A673 (cell line): ENCODE data around the gene ITGBL1.

Experiments used
- EZH2 ChIP-seq: fragments of 200-600 bp; sonication (generic); IDR thresholded peaks from 2 replicates; pipeline ENCODE4 v1.6.1; 2017; ENCODE audit warnings: borderline replicate concordance, low read depth, mild to moderate bottlenecking, mixed read lengths, antibody characterized with exemption, low read length; ENCODE audit not compliant: poor library complexity, severe bottlenecking
- TF ChIP-seq, protein P1 (sequence below): fragments of 300-800, 200-600 bp; sonication (generic); conservative IDR thresholded peaks from 2 replicates; pipeline ENCODE4 v1.5.1; 2017; ENCODE audit warnings: low read depth, mild to moderate bottlenecking, antibody characterized with exemption, low read length, moderate library complexity, mixed read lengths

DNA sequence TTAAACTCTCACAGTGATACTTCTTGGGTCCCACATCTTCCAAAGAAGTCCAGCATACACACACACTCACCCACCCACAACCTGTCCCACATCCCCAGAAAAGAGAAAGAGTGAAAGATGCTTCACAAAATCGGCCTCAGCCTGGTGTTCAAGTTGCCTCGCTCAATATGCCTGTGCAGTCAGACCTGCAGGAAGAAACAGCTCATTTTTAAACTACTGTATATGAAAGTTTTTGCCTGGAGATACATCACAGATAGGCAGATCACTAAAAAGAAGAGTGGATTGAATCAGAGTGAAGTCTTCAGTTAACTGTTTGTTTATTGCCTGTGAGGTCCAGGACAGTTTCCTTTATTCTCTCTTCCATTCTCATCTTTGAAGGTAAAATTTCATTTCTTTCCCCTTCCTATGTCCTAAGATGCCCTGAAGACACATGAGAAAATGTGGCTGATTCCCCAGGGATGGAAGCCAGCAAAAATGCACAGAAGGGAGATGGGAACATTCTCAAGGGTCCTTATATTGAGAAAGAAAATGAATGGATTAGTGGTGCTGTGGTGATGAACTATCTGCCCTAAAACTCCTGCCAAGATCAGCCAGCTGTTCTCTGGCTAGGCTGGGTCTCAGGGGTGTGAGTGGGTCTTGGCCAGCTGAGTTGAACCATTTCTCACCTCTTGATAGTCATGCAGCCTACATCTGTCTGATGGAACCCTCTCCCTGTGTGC lies 259.0 kb downstream of the ITGBL1 start:
- TF ChIP-seq, protein P1, sequence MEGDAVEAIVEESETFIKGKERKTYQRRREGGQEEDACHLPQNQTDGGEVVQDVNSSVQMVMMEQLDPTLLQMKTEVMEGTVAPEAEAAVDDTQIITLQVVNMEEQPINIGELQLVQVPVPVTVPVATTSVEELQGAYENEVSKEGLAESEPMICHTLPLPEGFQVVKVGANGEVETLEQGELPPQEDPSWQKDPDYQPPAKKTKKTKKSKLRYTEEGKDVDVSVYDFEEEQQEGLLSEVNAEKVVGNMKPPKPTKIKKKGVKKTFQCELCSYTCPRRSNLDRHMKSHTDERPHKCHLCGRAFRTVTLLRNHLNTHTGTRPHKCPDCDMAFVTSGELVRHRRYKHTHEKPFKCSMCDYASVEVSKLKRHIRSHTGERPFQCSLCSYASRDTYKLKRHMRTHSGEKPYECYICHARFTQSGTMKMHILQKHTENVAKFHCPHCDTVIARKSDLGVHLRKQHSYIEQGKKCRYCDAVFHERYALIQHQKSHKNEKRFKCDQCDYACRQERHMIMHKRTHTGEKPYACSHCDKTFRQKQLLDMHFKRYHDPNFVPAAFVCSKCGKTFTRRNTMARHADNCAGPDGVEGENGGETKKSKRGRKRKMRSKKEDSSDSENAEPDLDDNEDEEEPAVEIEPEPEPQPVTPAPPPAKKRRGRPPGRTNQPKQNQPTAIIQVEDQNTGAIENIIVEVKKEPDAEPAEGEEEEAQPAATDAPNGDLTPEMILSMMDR: no peak
- TF ChIP-seq EZH2: no peak
